Keratinocyte (primary cell): ENCODE results near the gene OR4F17.
"Not testable (repeated sequence)": the region's sequence is repeated elsewhere in the genome, so short reads cannot be mapped to it uniquely, and the experiment has no call there.

Experiments
- CTCF ChIP-seq, 3 experiments: IDR thresholded peaks in 1 of 3; conservative IDR thresholded peaks in 1 of 3; optimal IDR thresholded peaks in 1 of 3; 2 replicates in 2 of 3; 3 replicates in 1 of 3; pipeline versions ENCODE3 to v1.5.1; 2011; ENCODE audit warnings: low read length in 3 of 3, mild to moderate bottlenecking in 3 of 3, moderate library complexity in 2 of 3, control low read depth in 1 of 3, inconsistent platforms in 1 of 3; ENCODE audit not compliant: insufficient read depth in 2 of 3; ENCODE audit errors: extremely low read depth in 1 of 3
- EZH2 ChIP-seq: IDR thresholded peaks from one replicate; pipeline ENCODE4 v1.6.1; 2012; ENCODE audit warnings: inconsistent platforms, mild to moderate bottlenecking, low read length, moderate library complexity

DNA sequence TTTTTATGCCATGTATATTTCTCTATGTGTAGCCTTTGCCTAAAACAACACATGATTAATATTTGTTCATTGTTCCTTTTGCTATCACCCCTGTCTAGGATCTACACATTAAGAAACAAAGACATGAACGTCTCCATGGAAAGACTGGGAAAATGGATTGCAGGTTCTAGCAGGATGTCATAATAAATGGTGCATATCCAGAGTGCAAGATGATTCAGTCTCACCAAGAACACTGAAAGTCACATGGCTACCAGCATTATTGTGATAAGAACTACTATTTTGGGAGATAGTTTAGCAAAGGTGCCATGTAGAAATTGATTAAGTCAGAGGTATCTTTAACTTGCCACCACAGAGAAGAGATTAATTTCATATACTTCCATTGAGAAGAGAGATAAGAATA lies 12.1 kb upstream of the OR4F17 start:
- TF ChIP-seq CTCF (optimal IDR thresholded peaks at IDR 0.05 in 1 of 3, IDR thresholded peaks at IDR 0.05 in 1 of 3, conservative IDR thresholded peaks at IDR 0.05 in 1 of 3; ENCODE audit: extremely low read depth in 1 of 3, insufficient read depth in 2 of 3, low read length in 3 of 3); EZH2: not testable (repeated sequence)
